Activated CD4-positive, alpha-beta T cell treated with anti-CD3 and anti-CD28 coated beads for 24 hours (primary cell): ENCODE results near the gene DEDD.
"Not testable (repeated sequence)": the region's sequence is repeated elsewhere in the genome, so short reads cannot be mapped to it uniquely, and the experiment has no call there.

ENCODE experiments used
- DNase-seq, 2 donors: peaks; one replicate each; pipeline ENCODE4 v3.0.0-alpha.2; 2020; ENCODE audit warnings: low read depth in 2 of 2

The DEDD gene

GRCh38 chr1:161127649-161128048, 4.8 kb downstream of the DEDD start:
- DNase-seq, result no peak

- DNase-seq, result no peak
These were observed 9.5 kb downstream of the DEDD start for GRCh38 chr1:161122967-161123366.

DNA sequence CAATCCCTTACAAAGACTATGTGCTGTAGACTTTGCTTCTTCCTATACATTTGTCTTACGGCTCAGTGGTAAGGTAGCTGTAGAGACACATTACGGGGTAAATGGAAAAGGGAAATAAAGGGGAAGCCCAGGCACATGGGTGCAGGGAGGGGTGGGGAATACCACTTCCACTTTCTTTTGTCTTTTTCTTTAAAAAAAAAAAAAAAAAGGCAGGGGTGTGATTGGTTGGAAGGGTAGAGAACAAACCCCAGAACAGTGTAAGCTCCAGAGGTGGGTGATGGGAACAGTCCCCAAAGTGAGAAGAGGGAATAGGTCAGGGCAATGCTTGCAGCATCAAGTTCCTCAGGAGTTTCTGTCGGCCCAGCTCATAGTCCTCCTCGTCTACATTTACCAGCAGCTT, 10.6 kb downstream of the DEDD start:
- no peak for DNase-seq

- no peak for DNase-seq
These were observed 11.3 kb downstream of the DEDD start for GRCh38 chr1:161121042-161121650.

- DNase-seq, result peak in 1 of 2 donors; percentile 55
These were observed 13.2 kb downstream of the DEDD start for GRCh38 chr1:161119092-161119903.

DNA sequence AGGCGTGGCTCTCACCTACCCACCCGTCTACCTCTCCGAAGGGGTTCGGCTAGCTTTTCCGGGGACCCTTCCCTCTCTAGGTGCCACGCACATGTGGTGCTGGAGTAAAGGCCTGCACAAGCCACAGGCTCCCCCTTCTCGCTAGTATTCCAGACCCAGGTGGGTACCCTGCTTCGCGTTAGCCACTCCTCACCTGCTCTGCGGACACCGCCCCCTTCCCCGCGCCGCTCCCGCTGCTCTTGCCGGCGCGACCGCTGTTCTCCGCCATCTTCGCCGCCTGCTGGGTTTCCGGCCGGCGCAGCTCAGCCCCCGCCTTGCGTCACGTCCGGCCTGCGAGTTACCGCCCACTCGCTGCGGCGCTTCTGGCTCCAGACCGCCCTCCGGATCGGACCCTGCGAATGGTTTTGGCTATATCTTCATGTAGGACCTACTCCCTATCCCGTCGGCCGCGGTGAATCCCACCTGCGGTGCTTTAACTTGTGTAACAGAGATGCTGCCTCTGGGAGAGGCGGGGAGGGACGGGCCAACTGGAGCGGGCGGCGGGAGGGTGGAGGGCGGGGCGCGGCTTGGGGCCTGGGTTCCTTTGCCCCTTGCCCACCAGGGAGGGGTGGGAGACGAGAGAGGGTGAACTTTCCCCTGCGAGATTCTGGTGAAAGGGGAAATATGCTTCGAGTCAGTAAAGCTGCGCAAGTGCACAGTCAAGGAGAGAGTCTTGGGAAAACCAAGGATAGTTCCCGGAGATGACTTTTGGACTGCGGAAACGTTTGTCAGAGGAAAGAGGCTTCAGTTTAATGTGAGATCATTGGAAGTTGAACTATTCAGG, 14.5 kb downstream of the DEDD start, which contains the start of the genes NIT1 and PFDN2:
NIT1 (plus strand) TSS at position 347 of the 823 bp plus-strand sequence; CDS start at position 419, 72 bp downstream.
PFDN2 (minus strand) TSS at position 279 of the 823 bp plus-strand sequence; CDS start at position 268, 11 bp downstream.
- peak; percentile 72 to 82 for DNase-seq

DNA sequence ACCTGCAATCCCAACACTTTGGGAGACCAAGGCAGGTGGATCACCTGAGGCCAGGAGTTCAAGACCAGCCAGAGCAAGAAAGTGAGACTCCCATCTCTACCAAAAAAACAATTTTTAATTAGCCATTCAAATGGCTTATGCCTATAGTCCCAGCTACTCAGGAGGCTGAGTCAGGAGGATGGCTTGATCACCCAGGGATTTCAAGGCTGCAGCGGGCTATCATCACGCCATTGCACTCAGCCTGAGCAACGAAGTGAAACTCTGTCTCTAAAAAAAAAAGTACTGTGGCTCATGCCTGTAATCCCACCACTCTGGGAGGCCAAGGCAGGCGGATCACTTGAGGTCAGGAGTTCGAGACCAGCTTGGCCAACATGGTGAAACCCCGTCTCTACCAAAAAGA, 16.5 kb downstream of the DEDD start:
- not testable (repeated sequence) for DNase-seq

DNA sequence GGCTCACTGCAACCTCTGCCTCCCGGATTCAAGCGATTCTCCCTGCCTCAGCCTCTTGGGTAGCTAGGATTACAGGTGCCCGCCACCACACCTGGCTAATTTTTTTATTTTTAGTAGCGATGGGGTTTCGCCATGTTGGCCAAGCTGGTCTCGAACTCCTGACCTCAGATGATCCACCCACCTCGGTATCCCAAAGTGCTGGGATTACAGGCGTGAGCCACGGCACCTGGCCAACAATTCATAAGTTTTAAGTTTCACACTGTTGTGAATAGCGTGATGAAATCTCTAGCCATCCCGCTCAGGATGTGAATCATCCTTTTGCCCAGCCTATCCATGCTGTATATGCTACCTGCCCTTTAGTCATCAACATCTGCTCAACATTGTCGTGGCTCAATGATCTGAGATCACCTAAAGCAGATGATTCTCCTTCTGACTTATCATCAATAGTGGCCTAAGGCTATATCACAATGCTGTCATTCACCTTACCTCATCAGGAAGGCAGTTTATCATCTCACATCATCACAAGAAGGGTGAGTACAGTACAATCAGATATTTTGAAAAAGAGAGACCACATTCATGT, 17.2 kb downstream of the DEDD start:
- no peak for DNase-seq

DNA sequence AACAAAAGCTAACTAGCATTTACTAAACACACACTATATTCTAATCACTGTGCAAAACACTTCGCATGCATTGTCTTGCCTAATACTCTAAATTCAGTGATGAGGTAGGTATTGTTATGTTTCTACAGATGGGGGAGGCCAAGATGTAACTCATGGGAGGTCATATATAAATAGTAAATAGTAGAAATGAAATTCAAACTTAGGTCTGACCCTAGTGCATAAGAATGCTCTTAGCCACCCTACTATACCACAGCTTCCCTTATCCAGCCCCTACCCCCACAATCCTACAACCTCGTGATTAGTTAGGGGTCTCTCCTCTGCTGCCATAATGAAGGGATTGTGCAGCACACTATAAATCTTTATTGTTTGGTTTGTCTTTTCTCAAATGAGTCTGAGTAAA, 17.9 kb downstream of the DEDD start:
- DNase-seq, result no peak

DNA sequence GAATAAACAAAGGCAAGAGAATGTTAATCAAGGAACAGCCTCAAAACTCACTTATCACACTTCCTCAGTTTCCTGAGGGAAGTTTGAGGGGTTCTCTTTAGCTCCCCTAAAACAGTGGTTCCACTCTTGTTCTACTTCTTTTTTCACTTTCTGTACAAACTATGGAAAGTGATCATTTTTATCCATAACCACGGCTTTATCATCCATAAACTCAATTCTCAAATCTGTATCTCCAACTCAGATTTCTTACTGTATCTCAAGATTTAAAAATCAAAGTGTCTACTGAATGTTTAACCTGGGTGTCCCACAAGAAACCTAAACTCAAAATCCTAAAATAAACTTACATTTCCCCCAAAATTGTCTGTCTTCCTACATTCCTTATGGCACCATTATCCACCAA, 18.6 kb downstream of the DEDD start:
- no peak for DNase-seq

DNA sequence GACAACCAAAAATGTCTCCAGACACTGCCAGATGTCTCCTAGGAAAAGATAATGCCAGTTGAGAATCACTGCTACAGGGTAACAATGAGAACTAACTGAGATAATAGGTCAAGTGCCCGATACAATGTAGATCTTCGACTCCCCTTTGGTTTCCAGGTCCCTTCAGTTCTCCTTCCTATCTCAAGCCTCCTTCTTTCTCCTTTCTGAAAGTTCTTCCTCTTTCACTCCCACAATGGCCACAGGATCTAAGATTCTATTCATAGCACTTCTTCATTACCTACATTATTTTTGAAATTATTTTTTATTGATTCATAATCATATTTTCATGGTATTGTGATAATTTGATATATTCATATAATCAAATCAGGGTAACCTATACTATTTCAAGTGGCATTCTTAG, 20.9 kb downstream of the DEDD start:
- no peak for DNase-seq

DNA sequence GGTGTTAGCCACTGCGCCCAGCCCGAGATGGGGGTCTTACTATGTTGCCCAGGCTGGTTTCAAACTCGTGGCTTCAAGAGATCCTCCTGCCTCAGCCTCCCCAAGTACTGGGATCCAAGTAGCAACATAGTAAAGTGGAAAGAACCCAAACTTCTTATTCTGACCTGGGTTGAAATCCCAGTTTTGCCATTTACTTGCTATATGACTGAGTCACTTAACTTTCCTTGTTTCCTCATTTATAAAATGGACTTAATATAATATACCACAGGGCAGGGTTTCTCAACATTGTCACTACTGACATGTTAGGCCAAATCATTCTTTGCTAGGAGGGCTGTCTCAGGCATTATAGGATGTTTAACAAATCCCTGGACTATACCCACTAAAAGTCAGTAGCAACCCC, 21.4 kb downstream of the DEDD start:
- DNase-seq, result no peak

DNA sequence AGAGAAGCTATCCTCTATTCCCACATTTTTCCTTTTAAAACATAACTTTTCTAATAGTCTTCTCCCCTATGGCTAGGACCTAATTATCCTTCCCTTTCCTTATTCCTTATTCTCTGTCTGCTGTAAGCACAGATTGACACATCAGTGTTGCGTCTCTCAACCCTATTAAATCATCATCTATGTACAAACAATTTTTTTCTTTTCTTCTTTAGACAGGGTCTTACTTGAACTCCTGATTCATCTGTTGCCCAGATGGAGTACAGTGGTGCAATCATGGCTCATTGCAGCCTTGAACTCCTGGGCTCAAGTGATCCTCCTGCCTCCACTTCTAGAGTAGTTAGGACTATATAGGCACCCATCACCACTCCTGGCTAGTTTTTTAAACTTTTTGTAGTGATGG, 26.0 kb downstream of the DEDD start:
- DNase-seq, result no peak

GRCh38 chr1:161100556-161100955, 31.9 kb downstream of the DEDD start:
- DNase-seq, result no peak

DNA sequence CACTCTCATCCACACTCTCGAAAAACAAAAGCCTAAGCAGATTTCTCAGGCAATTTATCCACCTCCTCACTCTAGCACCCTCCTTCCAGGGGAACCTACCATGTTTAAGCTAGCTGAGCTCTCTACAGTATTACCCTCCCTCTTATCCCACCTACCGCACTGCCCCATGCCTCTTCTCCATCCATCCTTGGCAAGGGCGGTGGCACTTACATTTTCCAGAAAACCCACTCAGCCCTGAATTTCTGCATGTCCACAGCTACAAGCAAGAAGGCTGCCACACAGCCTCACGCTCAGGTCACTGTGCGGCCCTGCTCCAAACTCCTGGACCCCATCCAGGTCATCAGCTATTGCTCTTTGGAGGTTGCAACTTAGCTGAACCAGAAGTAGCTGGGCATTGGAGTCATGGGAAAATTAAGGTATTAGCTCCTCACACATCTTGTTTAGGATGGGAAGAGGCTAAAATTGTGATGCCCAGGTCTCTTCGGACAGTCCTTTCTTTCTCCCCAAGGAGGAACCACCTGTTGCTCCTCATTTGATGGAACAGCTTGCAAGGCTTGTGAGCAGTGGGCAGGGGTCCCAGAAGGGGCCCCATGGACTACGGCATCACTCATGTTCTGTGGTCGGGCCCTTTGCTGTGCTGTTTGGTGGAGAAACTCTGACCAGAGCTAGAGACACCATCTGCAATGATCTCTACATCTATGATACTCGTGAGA, 33.2 kb downstream of the DEDD start:
- no peak for DNase-seq

- DNase-seq, result peak; percentile 36 to 52
These were observed 34.0 kb downstream of the DEDD start, which contains the start of gene KLHDC9 for GRCh38 chr1:161098210-161099068. TSS of gene KLHDC9 (plus strand) at chr1:161098361. CDS start at chr1:161098536, 175 bp downstream.

DNA sequence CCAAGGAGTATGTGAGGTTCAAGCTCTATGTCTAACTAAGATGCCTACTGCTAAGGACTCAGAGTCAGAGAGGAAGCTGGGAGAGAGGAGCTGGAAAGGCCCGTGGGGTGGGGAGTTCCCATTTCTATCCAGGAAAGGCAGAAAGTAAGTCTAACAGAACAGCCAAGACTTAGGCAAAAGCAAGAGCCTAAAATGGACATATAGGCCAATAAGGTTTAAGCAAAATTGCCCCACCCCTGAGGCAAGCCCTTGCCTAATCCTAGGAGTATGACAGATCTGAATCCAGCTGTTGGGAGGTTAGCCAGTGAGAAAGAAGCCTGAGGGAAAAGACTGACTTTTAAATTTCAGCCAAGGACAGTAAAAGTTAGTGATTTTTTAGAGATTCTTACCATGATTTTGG, 35.9 kb downstream of the DEDD start:
- no peak for DNase-seq

DNA sequence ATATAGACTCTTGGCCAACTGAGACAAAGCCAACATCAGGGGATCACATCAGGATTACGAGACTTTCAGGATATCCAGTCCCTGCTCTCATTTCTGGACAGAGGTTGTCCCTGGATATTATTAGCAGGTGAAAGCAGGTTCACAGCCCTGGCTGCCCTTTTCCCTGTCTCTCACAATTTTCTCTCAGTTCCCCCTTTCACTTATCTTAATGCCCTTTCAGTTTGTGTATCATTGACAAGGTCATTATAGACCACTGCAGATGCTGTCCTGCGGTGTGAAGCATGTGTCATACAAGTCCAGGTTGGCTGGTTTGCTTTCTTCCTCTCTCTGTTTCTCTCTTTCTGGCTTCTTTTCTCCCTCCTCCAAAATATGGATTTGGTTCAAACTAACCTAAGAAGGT, 36.5 kb downstream of the DEDD start:
- no peak for DNase-seq

GRCh38 chr1:161095230-161095629, 37.2 kb downstream of the DEDD start:
- DNase-seq, result no peak

- DNase-seq, result no peak
These were observed 38.0 kb downstream of the DEDD start for GRCh38 chr1:161094481-161094880.
